ENCODE data around the gene KCNJ10.

The KCNJ10 gene

DNA sequence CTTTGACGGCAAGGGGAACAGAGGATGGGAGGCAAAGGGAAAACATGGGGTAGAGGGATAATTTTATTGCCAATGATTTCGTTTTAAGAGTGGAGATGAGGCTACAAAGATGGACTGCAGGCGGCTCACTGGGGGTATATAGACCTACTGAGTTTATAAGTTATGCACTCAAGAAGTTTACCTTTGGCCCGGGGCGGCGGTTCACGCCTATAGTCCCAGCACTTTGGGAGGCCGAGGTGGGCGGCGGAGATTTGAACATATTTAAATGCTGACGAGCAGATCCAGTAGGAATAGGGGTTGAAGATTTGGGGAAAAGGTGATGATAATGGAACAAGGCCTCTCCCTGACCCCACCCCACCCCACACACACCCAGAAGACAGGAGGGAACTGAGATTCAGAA is 107.8 kb downstream of the KCNJ10 start:
- DNase-seq (ENCODE audit: low spot score) = no peak

DNA sequence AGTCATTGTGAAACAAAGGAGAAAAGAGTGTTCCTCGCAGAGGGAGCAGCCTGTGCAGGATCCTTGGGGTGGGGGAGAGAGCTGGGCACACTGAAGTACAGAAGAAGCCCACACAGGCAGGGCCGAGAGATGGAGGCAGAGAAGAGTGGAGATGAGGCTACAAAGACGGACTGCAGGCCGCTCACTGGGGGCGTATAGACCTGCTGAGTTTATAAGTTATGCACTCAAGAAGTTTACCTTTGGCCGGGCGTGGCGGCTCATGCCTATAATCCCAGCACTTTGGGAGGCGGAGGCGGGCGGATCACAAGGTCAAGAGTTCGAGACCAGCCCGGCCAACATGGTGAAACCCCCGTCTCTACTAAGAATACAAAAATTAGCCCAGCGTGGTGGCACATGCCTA is 108.3 kb downstream of the KCNJ10 start:
- no peak for DNase-seq (ENCODE audit: low spot score)

DNA sequence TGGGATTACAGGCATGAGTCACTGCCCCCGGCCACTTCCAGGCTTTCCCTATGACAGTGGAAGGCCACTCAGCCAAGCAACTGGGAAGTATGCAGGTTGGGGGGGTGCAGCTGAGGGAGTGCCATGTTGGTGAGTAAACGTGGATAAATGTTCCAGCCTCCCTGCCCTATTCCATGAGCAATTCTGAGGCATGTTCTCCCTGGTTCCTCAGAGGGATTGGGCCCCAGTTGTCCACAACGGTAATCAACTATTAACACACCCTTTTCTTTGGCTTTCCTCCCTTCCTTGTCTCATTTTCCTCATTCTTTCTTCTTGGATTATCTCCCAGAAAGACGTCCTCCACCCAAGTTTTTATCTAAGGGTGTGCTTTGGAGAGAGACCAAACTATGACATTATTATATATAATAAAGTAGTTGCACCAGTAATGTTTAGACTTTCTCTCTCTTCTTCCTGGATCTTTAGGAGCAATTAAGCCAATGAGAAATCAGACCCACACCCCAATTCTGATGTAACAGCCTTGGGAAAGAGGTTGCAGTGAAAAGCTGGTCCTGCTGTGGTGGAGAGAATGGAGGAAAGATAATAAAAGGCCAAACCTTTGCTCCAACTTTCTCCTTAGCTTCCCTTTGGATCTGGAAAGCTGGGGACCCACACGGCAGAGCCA is 109.1 kb downstream of the KCNJ10 start:
- DNase-seq (ENCODE audit: low spot score) = no peak

DNA sequence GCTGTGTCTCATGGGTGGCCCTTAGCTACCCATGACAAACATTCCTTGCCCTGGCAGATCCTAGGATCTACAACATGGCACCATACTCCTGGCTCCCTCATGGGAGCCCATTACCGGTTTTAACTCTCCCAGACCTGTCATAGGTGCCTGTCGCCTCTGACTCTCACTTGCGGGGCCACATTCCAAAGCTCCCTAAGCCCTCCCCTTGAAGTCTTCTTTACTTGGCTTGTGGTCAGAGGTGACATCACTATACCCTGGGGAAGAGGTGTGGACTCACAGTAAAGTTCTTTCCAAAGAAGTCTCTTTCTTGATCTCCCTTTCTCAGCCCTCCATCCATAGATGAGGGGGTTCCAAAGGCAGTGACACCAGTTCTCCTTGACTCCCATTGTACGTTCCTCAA is 110.5 kb downstream of the KCNJ10 start:
- no peak for DNase-seq (ENCODE audit: low spot score)

DNA sequence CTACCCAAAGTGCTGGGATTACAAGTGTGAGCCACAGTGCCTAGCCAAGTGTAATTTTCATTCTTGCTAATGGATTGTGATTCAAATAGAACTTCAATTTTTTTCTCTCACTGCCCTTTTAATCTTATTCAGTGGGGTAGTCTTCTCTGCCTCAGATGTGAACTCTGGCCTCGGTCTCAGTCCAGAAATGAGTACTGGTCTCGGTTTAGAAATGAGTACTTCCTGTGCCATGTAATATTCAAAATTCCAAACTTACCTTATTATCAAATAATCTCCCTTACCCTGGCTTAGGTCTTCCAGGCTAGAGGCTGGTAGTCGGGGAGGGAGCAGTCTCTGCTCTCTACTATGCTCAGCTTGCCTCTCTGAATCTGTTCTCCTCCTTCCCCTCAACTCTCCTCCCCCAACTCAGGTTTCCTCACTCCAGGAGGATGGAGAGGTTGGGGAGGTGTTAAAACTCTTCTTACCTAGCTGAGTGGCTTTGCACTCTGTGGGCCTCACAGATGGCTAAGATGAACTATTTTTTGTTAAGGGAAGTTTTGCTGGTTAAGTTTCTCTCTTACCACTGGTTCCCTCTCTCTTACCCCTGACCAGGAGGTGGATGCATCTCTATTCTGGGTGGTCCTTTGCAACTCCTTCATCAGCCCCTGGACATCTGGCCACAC is 111.1 kb downstream of the KCNJ10 start:
- DNase-seq (ENCODE audit: low spot score) = no peak

DNA sequence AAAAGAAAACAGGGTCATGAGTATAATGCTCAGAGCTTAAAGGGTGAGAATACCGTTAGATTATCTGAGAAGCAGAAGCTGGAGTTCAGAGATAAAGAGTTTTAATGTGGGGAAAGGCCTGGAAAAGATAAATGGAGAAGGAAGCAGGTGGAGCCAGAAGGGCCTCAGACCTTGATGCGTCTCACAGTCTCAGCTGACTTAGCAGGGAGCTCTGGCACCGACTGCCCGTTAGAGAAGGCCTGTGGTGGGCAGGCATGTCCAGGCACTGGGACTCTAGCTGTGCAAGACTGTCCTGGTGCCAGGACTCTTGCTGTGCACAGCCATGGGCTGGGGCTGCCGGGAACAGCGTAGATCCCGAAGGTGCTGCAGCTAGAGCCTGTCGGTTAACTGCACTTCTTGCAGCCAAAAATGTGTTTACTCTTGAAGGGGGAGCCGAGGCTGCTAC is 112.1 kb downstream of the KCNJ10 start:
- no peak for DNase-seq (ENCODE audit: low spot score)

DNA sequence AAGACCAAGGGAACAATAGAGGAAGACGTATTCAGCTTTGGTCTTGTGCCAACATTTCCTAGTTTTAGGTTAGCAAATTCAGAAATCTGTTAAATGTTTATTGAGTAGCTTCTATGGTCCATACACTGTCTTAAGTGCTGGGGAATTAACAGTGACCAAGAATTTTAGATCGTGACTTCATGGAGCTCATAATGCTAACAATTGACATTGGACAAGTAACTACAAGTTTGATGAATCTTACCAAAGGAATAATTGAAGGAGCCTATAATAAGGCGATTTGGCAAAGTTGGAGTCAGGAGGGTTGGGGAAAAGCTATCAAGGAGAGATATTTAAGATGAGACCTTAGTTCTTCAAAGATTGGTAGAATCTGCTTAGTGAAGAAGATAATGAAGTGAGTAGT is 114.5 kb downstream of the KCNJ10 start:
- no peak for DNase-seq (ENCODE audit: low spot score)

DNA sequence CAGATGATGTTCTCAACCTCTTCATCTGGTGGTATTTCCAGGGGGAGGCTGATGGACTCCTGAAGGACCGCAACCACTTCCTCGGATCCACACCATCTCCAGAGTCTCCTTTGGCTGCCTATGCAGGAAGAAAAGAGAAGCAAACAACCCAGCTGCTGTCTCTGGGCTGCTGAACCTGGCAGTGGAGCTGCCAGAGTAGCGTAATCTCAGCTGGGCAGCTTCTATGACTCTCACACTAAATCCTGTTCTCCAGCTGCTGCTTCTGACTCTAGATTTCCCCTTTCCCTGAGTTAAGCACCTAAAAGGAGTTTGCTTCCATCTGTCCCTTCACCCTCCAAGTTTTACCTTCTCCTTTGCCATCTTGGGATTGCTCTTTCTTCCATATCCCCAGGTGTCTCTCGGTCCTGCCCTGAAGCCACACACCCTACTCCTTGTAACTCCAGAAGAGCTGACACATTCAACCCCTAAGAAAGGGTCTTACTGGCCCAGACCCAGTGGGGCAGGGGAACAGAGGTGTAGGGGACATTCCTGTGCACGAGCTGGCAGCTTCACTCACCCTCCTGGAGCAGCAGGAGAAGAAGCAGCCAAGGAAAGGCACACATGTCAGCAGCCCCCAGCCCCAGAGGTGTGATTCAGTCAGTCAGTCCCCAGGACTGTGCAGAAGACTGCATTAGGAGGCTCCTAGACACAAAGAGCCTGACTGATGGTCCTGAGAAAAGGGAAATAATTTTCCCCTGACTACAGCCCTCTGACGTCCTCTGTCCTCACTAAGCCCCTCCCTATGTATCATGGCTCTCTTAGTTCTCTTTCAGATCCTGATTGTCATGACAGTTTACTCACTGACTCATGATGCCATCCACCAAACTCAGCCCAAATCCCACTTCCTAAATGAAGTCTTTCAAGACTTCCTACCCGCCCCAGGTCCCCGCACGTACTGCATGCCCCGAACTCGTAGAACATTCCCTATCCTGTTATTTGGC is 116.1 kb downstream of the KCNJ10 start, which contains the start of gene SLAMF9:
Gene SLAMF9 (minus strand): TSS at position 702 of the 980 bp plus-strand sequence. CDS start 100 bp downstream, at position 602.
- DNase-seq (ENCODE audit: low spot score) = no peak

DNA sequence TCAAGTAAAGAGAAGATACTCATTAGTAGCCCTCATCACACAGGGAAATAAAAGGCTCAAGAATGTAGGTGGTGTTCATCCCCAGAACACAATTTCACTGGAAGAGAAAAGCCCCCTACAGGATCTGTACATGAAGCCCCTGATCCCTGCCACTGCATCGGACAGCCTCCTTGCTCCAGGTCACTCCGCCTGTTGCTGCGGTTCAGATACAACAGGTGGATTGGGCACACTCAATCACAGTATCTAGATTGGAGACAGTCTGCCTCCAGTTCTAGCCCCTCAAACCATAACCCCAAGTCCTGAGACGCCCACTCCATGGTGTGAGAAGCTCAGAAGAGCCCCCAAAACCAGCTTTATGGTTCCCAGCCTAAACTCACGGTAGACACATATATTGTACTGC is 117.0 kb downstream of the KCNJ10 start:
- DNase-seq (ENCODE audit: low spot score) = no peak

DNA sequence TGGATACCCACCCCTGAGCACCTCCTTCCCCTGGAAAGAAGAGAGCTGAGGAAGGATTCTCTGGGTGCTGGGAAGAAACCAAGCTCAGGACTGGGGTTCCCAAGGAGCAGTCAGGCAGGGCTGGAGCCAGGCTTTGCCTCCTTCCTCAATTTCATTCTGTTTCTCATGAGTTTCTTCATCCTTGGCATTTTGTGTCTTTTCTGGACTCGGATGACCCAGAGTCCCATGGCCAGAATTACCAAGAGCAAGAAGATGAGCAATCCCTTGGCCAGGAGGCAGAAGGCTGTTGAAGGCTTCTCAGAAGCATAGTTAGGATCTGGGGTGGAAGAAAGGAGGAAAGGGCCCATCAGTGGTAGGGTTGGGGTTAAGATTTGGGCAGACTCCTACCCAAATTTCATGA is 118.4 kb downstream of the KCNJ10 start:
- DNase-seq (ENCODE audit: low spot score) = no peak

DNA sequence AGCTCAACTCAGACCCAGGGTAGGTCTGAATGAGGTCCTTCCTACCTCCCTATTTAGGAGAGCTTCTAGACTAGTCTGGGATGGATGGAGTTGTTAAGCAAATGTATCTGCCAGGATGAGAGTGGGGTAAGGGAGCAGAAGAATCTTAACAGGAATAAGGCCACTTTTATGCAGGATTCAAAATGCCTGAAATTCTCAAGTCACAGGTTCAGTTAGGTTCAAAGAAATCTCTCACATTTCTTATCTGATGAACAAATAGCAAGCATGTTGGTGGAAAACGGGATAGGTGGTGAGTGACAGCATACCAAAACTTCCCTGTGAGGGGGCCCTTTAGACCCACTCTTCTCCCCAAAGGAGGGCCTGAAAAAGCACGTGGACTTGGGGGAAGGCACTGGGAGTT is 118.9 kb downstream of the KCNJ10 start:
- DNase-seq (ENCODE audit: low spot score) = no peak

DNA sequence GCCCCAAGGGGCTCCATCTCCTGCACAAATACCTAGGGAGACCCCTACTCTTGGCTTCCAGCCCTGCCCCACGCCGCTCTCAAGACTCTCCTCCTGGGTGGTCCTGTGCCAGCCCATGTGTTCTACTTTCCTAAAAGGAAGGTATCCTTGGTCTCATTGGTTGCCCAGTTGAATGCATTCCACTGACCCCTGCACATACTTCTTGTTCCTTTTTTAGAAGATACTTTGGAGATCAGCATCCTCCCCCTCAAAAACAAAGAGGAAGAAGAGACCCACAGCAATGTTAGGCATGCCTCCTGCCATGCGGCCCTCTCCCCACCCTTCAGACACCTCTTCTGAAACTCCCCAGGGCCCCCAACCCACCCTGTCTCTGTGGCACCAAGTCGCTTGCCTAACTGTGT is 120.0 kb downstream of the KCNJ10 start:
- no peak for DNase-seq (ENCODE audit: low spot score)

DNA sequence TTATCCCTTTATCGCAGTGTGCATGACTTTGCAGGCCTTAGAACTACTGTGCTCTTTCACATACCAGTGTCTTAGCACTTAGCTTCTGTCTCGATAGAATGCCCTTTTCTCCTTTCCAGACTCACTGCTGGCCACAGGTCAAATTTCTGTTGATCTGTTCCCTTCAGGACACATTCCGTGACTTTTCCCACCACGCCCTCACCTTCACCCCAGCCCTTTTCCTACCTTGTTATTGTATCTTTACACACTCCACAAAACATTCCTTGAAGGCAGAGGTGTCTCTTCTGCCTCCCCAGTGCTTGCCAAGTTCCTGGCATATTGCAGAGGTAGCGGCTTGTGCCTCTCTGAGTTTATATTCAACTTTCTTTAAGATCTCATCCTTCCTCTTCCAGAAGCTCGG is 120.8 kb downstream of the KCNJ10 start:
- DNase-seq (ENCODE audit: low spot score) = no peak
